Tibial artery (tissue), 4 donors: ENCODE data around the gene LACTB.

Experiments used
- DNase-seq, 2 donors: peaks; one replicate each; pipeline ENCODE4 v3.0.0-alpha.2; 2019
- H3K27ac ChIP-seq, 2 donors: fragments of 200-600 bp; sonication (generic) in 1 of 2; 1 replicate in 1 of 2; 2 replicates in 1 of 2; pipeline ENCODE4 v1.5.1; 2018 to 2019; ENCODE audit warnings: mild to moderate bottlenecking in 1 of 2
- H3K27me3 ChIP-seq, 2 donors: fragments of 200-600 bp; sonication (generic) in 1 of 2; one replicate each; pipeline versions ENCODE4 v1.5.1 to v1.6.0; 2016 to 2019
- H3K36me3 ChIP-seq, 3 donors: fragments of 200-600 bp; sonication (generic) in 2 of 3; one replicate each; pipeline ENCODE4 v1.5.1; 2016 to 2019; ENCODE audit warnings: mild to moderate bottlenecking in 2 of 3
- H3K4me1 ChIP-seq, 4 donors: fragments of 200-600 bp; sonication (generic) in 2 of 4; 1 replicate in 3 of 4; 2 replicates in 1 of 4; pipeline ENCODE4 v1.5.1; 2016 to 2019
- H3K4me3 ChIP-seq, 2 donors: fragments of 200-600 bp; sonication (generic) in 1 of 2; 1 replicate in 1 of 2; 2 replicates in 1 of 2; pipeline ENCODE4 v1.5.1; 2018 to 2019; ENCODE audit warnings: mild to moderate bottlenecking in 2 of 2
- H3K9me3 ChIP-seq, 3 donors: fragments of 200-600 bp; sonication (generic) in 1 of 3; one replicate each; pipeline ENCODE4 v1.5.1; 2016 to 2019
- intact Hi-C: fragments of 100-400 bp; cut with DNase I; formaldehyde crosslinking; loops from one replicate; pipeline ENCODE4 v1.15.0; 2023; ENCODE audit warnings: low total_unique reads
- TF ChIP-seq, protein P1 (sequence below), 2 experiments: fragments of 200-600 bp in 1 of 2; fragments of 450-650 bp in 1 of 2; IDR thresholded peaks; one replicate each; pipeline ENCODE4 v1.5.1; 2017 to 2019; ENCODE audit warnings: antibody characterized with exemption in 2 of 2, mild to moderate bottlenecking in 1 of 2, moderate library complexity in 1 of 2

Gene LACTB

GRCh38 chr15:63135281-63135680 lies 13.6 kb downstream of the LACTB start:
- intact Hi-C loops = no loop called here
- H3K4me1 ChIP-seq = peaks cover 0 to 55% (median 20%) of the 10 kb centered on the region in 4 donors
- peaks cover 0 to 16% (median 3%) of the 10 kb centered on the region in 3 donors for H3K36me3 ChIP-seq
- H3K27me3 ChIP-seq = no peaks in the 10 kb centered on the region
- DNase-seq = no peak
- TF ChIP-seq, protein P1, sequence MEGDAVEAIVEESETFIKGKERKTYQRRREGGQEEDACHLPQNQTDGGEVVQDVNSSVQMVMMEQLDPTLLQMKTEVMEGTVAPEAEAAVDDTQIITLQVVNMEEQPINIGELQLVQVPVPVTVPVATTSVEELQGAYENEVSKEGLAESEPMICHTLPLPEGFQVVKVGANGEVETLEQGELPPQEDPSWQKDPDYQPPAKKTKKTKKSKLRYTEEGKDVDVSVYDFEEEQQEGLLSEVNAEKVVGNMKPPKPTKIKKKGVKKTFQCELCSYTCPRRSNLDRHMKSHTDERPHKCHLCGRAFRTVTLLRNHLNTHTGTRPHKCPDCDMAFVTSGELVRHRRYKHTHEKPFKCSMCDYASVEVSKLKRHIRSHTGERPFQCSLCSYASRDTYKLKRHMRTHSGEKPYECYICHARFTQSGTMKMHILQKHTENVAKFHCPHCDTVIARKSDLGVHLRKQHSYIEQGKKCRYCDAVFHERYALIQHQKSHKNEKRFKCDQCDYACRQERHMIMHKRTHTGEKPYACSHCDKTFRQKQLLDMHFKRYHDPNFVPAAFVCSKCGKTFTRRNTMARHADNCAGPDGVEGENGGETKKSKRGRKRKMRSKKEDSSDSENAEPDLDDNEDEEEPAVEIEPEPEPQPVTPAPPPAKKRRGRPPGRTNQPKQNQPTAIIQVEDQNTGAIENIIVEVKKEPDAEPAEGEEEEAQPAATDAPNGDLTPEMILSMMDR (IDR thresholded peaks at IDR 0.05) = no peak
- H3K9me3 ChIP-seq = no peaks in the 10 kb centered on the region
- peak overlapping the region; percentile 65 to 68 for H3K27ac ChIP-seq
- no peak overlapping the region for H3K4me3 ChIP-seq

DNA sequence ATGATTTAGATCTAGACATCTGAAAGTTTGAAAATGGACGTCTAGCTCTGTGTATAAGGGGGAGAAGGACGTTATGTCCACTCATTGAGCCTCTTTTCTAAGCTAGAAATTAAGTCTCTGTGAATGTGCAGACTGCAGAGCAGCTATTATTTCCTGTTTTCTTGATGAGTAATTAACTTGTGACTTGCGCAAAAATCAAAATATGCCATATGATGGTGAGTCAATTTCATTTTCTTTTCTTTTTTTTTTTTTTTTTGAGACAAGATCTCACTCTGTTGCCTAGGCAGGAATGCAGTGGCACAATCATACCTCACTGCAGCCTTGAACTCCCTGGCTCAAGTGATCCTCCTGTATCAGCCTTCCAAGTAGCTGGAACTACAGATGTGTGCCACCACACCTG lies 14.1 kb downstream of the LACTB start:
- DNase-seq = no peak
- no peaks in the 10 kb centered on the region for H3K27me3 ChIP-seq
- peaks cover 0 to 55% (median 20%) of the 10 kb centered on the region in 4 donors for H3K4me1 ChIP-seq
- no peaks in the 10 kb centered on the region for H3K9me3 ChIP-seq
- TF ChIP-seq, protein P1 (IDR thresholded peaks at IDR 0.05) = no peak
- peaks cover 0 to 11% (median 0%) of the 10 kb centered on the region in 3 donors for H3K36me3 ChIP-seq
- intact Hi-C loops = no loop called here
- no peak overlapping the region for H3K4me3 ChIP-seq
- H3K27ac ChIP-seq = peak overlapping the region; percentile 65 to 68

- no peak for DNase-seq
- H3K27me3 ChIP-seq = no peaks in the 10 kb centered on the region
- H3K27ac ChIP-seq = peak overlapping the region; percentile 65 to 68
- peaks cover 0 to 6% (median 2%) of the 10 kb centered on the region in 3 donors for H3K36me3 ChIP-seq
- intact Hi-C loops = no loop called here
- no peaks in the 10 kb centered on the region for H3K9me3 ChIP-seq
- TF ChIP-seq, protein P1 (IDR thresholded peaks at IDR 0.05) = no peak
- peaks cover 0 to 55% (median 20%) of the 10 kb centered on the region in 4 donors for H3K4me1 ChIP-seq
- no peak overlapping the region for H3K4me3 ChIP-seq
These were observed 15.1 kb downstream of the LACTB start for GRCh38 chr15:63136742-63137141.

DNA sequence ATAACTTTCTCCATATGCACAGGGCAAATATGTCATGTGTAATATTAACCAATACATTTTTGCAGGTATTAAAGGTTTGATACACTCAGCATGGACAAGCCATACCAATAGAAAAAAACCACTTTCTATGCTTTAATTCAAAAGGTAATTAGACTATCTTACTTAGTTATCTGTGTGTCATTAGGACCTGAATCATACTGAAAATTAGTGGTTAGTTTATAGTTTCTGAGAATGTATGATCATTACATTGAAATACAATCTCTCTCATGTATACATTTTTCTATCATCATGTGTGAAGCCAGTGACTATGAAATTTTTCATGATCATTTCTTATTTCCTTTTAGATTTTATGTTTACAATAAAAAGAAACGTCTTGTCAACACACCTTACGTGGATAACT lies 19.3 kb downstream of the LACTB start:
- peaks cover 0 to 22% (median 3%) of the 10 kb centered on the region in 4 donors for H3K4me1 ChIP-seq
- H3K27ac ChIP-seq = no peak overlapping the region
- H3K27me3 ChIP-seq = no peaks in the 10 kb centered on the region
- intact Hi-C loops = no loop called here
- DNase-seq = no peak
- H3K4me3 ChIP-seq = no peak overlapping the region
- no peaks in the 10 kb centered on the region for H3K9me3 ChIP-seq
- H3K36me3 ChIP-seq = peaks cover 3 to 19% (median 14%) of the 10 kb centered on the region in 3 donors
- TF ChIP-seq, protein P1 (IDR thresholded peaks at IDR 0.05) = no peak

- no peaks in the 10 kb centered on the region for H3K9me3 ChIP-seq
- H3K4me3 ChIP-seq = no peak overlapping the region
- TF ChIP-seq, protein P1 (IDR thresholded peaks at IDR 0.05) = no peak
- no peak overlapping the region for H3K27ac ChIP-seq
- H3K27me3 ChIP-seq = no peaks in the 10 kb centered on the region
- intact Hi-C loops = no loop called here
- no peak for DNase-seq
- peaks cover 14 to 48% (median 37%) of the 10 kb centered on the region in 3 donors for H3K36me3 ChIP-seq
- peaks cover 0 to 6% (median 0%) of the 10 kb centered on the region in 4 donors for H3K4me1 ChIP-seq
These were observed 23.8 kb downstream of the LACTB start for GRCh38 chr15:63145426-63145825.

DNA sequence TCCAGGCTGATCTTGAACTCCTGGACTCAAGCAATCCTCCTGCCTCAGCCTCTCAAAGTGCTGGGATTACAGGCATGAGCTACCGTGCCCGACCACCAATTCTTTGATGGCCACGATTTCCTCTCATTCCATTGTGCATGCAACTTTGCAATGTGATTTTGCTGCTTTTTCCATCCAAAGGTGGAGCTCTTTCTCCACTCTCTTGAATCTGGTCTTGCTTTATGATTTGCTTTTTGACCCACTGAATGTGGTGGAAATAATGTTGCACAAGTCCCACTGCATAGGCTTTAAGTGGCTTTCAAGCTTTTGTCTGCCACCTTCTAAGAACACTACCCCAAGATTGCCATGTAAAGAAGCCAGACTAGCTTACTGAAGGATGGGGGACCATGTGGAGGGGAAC lies 25.0 kb downstream of the LACTB start:
- H3K4me1 ChIP-seq = peaks cover 0 to 9% (median 0%) of the 10 kb centered on the region in 4 donors
- intact Hi-C loops = no loop called here
- H3K27ac ChIP-seq = no peak overlapping the region
- no peaks in the 10 kb centered on the region for H3K9me3 ChIP-seq
- no peak overlapping the region for H3K4me3 ChIP-seq
- no peak for DNase-seq
- TF ChIP-seq, protein P1 (IDR thresholded peaks at IDR 0.05) = no peak
- H3K36me3 ChIP-seq = peaks cover 19 to 54% (median 45%) of the 10 kb centered on the region in 3 donors
- H3K27me3 ChIP-seq = no peaks in the 10 kb centered on the region
